ENCODE results near the gene AGPAT2.

- TF ChIP-seq CTCF (conservative IDR thresholded peaks at IDR 0.05): no peak
- no peak for TF ChIP-seq ZFX (IDR thresholded peaks at IDR 0.05)
Measured at GRCh38 chr9:136684799-136685198, 2.5 kb downstream of the AGPAT2 start.

All from C4-2B (cell line).